AG08396 (cell line): ENCODE data around the gene HGD.
"Not testable (repeated sequence)": the region's sequence is repeated elsewhere in the genome, so short reads cannot be mapped to it uniquely, and the experiment has no call there.

Experiments used
- DNase-seq: peaks from one replicate; pipeline ENCODE4 v3.0.0; 2012; ENCODE audit warnings: low spot score, mixed read lengths

The HGD gene

GRCh38 chr3:120678984-120679383 lies 3.1 kb downstream of the HGD start:
- no peak for DNase-seq

- DNase-seq = peak; percentile 36
These were observed 3.6 kb downstream of the HGD start for GRCh38 chr3:120678331-120678947.

GRCh38 chr3:120677193-120677592 lies 4.8 kb downstream of the HGD start:
- not testable (repeated sequence) for DNase-seq

GRCh38 chr3:120673116-120673515 lies 8.9 kb downstream of the HGD start:
- DNase-seq = no peak

- DNase-seq = no peak
These were observed 11.5 kb downstream of the HGD start for GRCh38 chr3:120670576-120670975.

GRCh38 chr3:120664926-120665325 lies 17.1 kb downstream of the HGD start:
- no peak for DNase-seq

- DNase-seq = no peak
These were observed 20.1 kb downstream of the HGD start for GRCh38 chr3:120661945-120662344.

- no peak for DNase-seq
These were observed 20.7 kb downstream of the HGD start for GRCh38 chr3:120661106-120661905.

- DNase-seq = no peak
These were observed 22.2 kb downstream of the HGD start for GRCh38 chr3:120659834-120660233.

GRCh38 chr3:120659285-120659684 lies 22.8 kb downstream of the HGD start:
- no peak for DNase-seq

GRCh38 chr3:120652896-120653545 lies 29.0 kb downstream of the HGD start:
- no peak for DNase-seq

- DNase-seq = no peak
These were observed 29.8 kb downstream of the HGD start for GRCh38 chr3:120652281-120652680.

- no peak for DNase-seq
These were observed 31.7 kb downstream of the HGD start for GRCh38 chr3:120650311-120650710.

GRCh38 chr3:120649830-120650233 lies 32.2 kb downstream of the HGD start:
- no peak for DNase-seq

- DNase-seq = peak; percentile 20
These were observed 33.7 kb downstream of the HGD start for GRCh38 chr3:120648290-120648689.

- no peak for DNase-seq
These were observed 35.1 kb downstream of the HGD start for GRCh38 chr3:120646771-120647432.

- DNase-seq = no peak
These were observed 36.8 kb downstream of the HGD start for GRCh38 chr3:120645083-120645845.

GRCh38 chr3:120642368-120642948 lies 39.6 kb downstream of the HGD start:
- peak; percentile 20 for DNase-seq

- DNase-seq = no peak
These were observed 40.3 kb downstream of the HGD start for GRCh38 chr3:120641696-120642246.

GRCh38 chr3:120640231-120640630 lies 41.8 kb downstream of the HGD start:
- DNase-seq = no peak

GRCh38 chr3:120638820-120639219 lies 43.2 kb downstream of the HGD start:
- DNase-seq = not testable (repeated sequence)
